Left ventricle myocardium inferior (tissue), 1 donor: ENCODE results near the gene FAM174B. TPM values are rescaled to one million over a fixed set of nuclear protein-coding genes. Genes with fewer than 3 reads are reported as not detected.

Experiments
- DNase-seq: peaks from one replicate; pipeline ENCODE4 v3.0.0-alpha.2; 2020
- H3K27ac ChIP-seq: fragments of 200-600 bp; replicated peaks from 2 replicates; pipeline ENCODE4 v1.8.0; 2021
- H3K27me3 ChIP-seq: fragments of 200-600 bp; 2 replicates; pipeline ENCODE4 v1.8.0; 2021; ENCODE audit warnings: low read depth
- H3K36me3 ChIP-seq: fragments of 200-600 bp; 2 replicates; pipeline ENCODE4 v1.8.0; 2021
- H3K4me1 ChIP-seq: fragments of 200-600 bp; 2 replicates; pipeline ENCODE4 v1.8.0; 2021
- H3K4me3 ChIP-seq: fragments of 200-600 bp; 2 replicates; pipeline ENCODE4 v1.8.0; 2021; ENCODE audit warnings: mild to moderate bottlenecking, moderate library complexity
- H3K9me3 ChIP-seq: fragments of 200-600 bp; replicated peaks from 2 replicates; pipeline ENCODE4 v1.8.0; 2021
- CTCF ChIP-seq: fragments of 200-600 bp; IDR thresholded peaks from 2 replicates; pipeline ENCODE4 v1.8.0; 2021; ENCODE audit warnings: antibody characterized with exemption, mild to moderate bottlenecking, borderline replicate concordance
- intact Hi-C: fragments of 100-400 bp; cut with micrococcal nuclease; formaldehyde crosslinking; loops from one replicate; pipeline ENCODE4 v1.11.0; 2022
- total RNA-seq: library from RNA; stranded (reverse); fragmentation: NEBNext Ultra II Directional; extraction: Animal tissue kit (Norgen Biotek cat#: 25700); gene quantifications from one replicate; pipeline ENCODE4 v1.2.1, GENCODE V29; 2021
- donor health status: DM: no; HTN: yes; CAD: no; lungs with severe emphysema.

Gene FAM174B
- total RNA-seq, 1 donor from 2014 or later = 17.1 TPM

GRCh38 chr15:92648190-92648875 is 7.2 kb downstream of the FAM174B start:
- no peak for TF ChIP-seq CTCF
- peaks cover 56% of the 10 kb centered on the region for H3K4me1 ChIP-seq
- intact Hi-C loops = no loop called here

GRCh38 chr15:92647467-92648163 is 8.0 kb downstream of the FAM174B start:
- no peak for TF ChIP-seq CTCF
- H3K4me1 ChIP-seq = peaks cover 50% of the 10 kb centered on the region
- intact Hi-C loops = no loop called here
- DNase-seq = no peak
- no peaks in the 10 kb centered on the region for H3K27me3 ChIP-seq
- H3K9me3 ChIP-seq = peaks cover 2% of the 10 kb centered on the region
- no peaks in the 10 kb centered on the region for H3K36me3 ChIP-seq
- no peak overlapping the region for H3K27ac ChIP-seq
- no peak overlapping the region for H3K4me3 ChIP-seq

More at GRCh38 chr15:92648190-92648875, 7.2 kb downstream of the FAM174B start:
- Histone ChIP-seq H3K36me3 (no peaks in the 10 kb centered on the region), H3K9me3 (no peaks in the 10 kb centered on the region), H3K4me3 (no peak overlapping the region), H3K27ac (no peak overlapping the region), H3K27me3 (no peaks in the 10 kb centered on the region)
- DNase-seq = no peak

- Histone ChIP-seq H3K27ac (no peak overlapping the region), H3K9me3 (peaks cover 13% of the 10 kb centered on the region), H3K4me3 (no peak overlapping the region), H3K36me3 (no peaks in the 10 kb centered on the region), H3K27me3 (no peaks in the 10 kb centered on the region), H3K4me1 (peaks cover 38% of the 10 kb centered on the region)
- no peak for TF ChIP-seq CTCF
- no peak for DNase-seq
- intact Hi-C loops = no loop called here
These were observed 9.4 kb downstream of the FAM174B start for GRCh38 chr15:92646216-92646615.

DNA sequence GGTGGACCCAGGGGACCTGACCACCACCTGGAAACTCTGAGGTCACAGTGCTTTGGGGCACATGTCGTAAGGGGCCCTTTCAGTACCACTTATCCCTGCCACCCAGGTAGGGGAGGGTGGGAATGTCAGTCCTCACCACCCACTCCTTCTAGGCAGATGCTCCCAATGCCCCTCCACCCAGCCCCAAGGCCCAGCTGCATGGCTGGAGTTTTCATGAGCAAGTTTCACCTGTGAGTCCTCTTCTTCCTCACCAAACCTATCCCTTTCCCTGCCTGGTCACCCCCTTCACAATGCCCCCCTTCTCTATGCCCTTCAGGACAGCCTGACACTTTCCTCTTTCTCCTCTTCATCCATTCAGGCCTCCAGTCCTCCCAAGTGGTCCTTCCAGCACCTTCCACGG is 9.8 kb downstream of the FAM174B start:
- TF ChIP-seq CTCF = no peak
- DNase-seq = no peak
- peaks cover 18% of the 10 kb centered on the region for H3K9me3 ChIP-seq
- H3K4me3 ChIP-seq = no peak overlapping the region
- H3K36me3 ChIP-seq = no peaks in the 10 kb centered on the region
- H3K27ac ChIP-seq = no peak overlapping the region
- H3K4me1 ChIP-seq = peaks cover 38% of the 10 kb centered on the region
- H3K27me3 ChIP-seq = no peaks in the 10 kb centered on the region
- intact Hi-C loops = no loop called here

DNA sequence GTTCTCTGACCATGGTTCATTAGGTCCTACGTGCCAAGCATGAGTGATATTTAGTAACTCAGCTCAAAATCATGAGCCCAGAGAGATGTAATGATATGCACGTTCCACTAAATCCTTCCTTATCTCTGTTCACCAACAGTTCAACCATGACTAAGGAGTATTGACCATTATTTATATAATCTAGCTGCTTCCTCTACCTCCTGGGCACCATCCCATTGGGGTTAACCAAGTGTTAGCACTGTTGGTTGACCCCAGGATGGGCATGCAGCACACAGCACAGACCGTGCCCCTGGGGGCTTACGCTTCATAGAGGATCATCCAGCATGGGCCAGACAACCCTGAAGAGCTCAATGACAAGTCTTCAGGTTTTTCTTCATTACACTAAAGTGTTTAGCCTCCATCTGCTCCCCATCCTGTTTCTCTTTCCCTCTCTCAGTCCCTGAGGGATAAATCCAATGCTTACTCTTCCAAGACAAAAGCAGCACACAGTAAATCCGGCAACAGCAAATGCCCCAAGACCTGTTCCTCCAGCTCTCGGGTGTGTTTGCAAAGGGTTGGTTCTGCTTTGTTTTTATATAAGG is 10.4 kb downstream of the FAM174B start:
- DNase-seq = no peak
- intact Hi-C loops = no loop called here
- Histone ChIP-seq H3K27me3 (no peaks in the 10 kb centered on the region), H3K27ac (no peak overlapping the region), H3K4me3 (no peak overlapping the region), H3K9me3 (peaks cover 23% of the 10 kb centered on the region), H3K36me3 (no peaks in the 10 kb centered on the region), H3K4me1 (peaks cover 32% of the 10 kb centered on the region)
- TF ChIP-seq CTCF = no peak
